Left lobe of liver (tissue), 2 donors: ENCODE data around the gene ADD1. TPM values are rescaled to one million over a fixed set of nuclear protein-coding genes. Genes with fewer than 3 reads are reported as not detected.
"Not testable (repeated sequence)": the region's sequence is repeated elsewhere in the genome, so short reads cannot be mapped to it uniquely, and the experiment has no call there.

Experiments
- ATAC-seq: fragments of 200-7000 bp; cut with Tn5 transposase; one replicate; pipeline ENCODE4 v1.9.1; 2020; ENCODE audit warnings: mild to moderate bottlenecking, moderate library complexity
- DNase-seq: peaks from one replicate; pipeline ENCODE4 v3.0.0-alpha.2; 2020; ENCODE audit warnings: low spot score
- total RNA-seq: library from RNA; stranded (reverse); gene quantifications from one replicate; pipeline ENCODE4 v1.2.1, GENCODE V29; 2021
- donor health status: DM: no; HTN: no; CAD: no; lungs with moderate emphysema.
- donor health status: DM: no; HTN: yes; CAD: no.

ADD1 gene
- total RNA-seq, 1 donor from 2014 or later, result 113 TPM

- DNase-seq, result peak; percentile 45
- no peak for ATAC-seq
Observed at GRCh38 chr4:2932321-2932950, 88.8 kb downstream of the ADD1 start.

GRCh38 chr4:2932951-2933565, 89.4 kb downstream of the ADD1 start:
- DNase-seq (peak; percentile 53), ATAC-seq (no peak)

GRCh38 chr4:2933566-2934076, 90.0 kb downstream of the ADD1 start:
- DNase-seq, result no peak
- no peak for ATAC-seq

GRCh38 chr4:2934077-2934812, 90.6 kb downstream of the ADD1 start:
- DNase-seq (peak; percentile 62), ATAC-seq (peak; percentile 4)

- DNase-seq, result peak; percentile 97
- ATAC-seq, result peak; percentile 81
Observed at GRCh38 chr4:2934813-2935761, 91.4 kb downstream of the ADD1 start.

GRCh38 chr4:2935762-2936743, 92.4 kb downstream of the ADD1 start:
- DNase-seq (peak; percentile 43), ATAC-seq (no peak)

- peak; percentile 47 for DNase-seq
- ATAC-seq, result no peak
Observed at GRCh38 chr4:2936773-2937145, 93.1 kb downstream of the ADD1 start.

GRCh38 chr4:2937146-2937857, 93.7 kb downstream of the ADD1 start:
- ATAC-seq (no peak), DNase-seq (peak; percentile 52)

GRCh38 chr4:2937986-2938385, 94.3 kb downstream of the ADD1 start:
- no peak for DNase-seq
- no peak for ATAC-seq

GRCh38 chr4:2938411-2938810, 94.8 kb downstream of the ADD1 start:
- ATAC-seq, DNase-seq: not testable (repeated sequence)

GRCh38 chr4:2938906-2939305, 95.3 kb downstream of the ADD1 start:
- peak; percentile 38 for DNase-seq
- no peak for ATAC-seq

GRCh38 chr4:2939383-2940243, 96.0 kb downstream of the ADD1 start:
- DNase-seq, result peak; percentile 42
- no peak for ATAC-seq

- DNase-seq (peak; percentile 42), ATAC-seq (no peak)
Observed at GRCh38 chr4:2940267-2941137, 96.9 kb downstream of the ADD1 start.

GRCh38 chr4:2941138-2942036, 97.7 kb downstream of the ADD1 start:
- DNase-seq, result peak; percentile 45
- ATAC-seq, result no peak

GRCh38 chr4:2942037-2942531, 98.4 kb downstream of the ADD1 start:
- no peak for DNase-seq
- ATAC-seq, result no peak
